A549 (cell line): ENCODE data around the gene PLEKHD1. TPM values are rescaled to one million over a fixed set of nuclear protein-coding genes. Genes with fewer than 3 reads are reported as not detected.
A peak's percentile ranks its signal among the peaks of the same experiment; 100 is the strongest.

Experiments used
- ATAC-seq, 2 experiments: fragments of 200-7000 bp in 1 of 2; fragments of >200 bp in 1 of 2; cut with Nextera tagmentation in 1 of 2; cut with Tn5 transposase in 1 of 2; 3 replicates each; pipeline versions ENCODE4 v1.8.0 to v1.9.1; 2018 to 2020; ENCODE audit warnings: mild to moderate bottlenecking in 1 of 2, moderate library complexity in 1 of 2
- CTCF ChIA-PET: fragments of 300-600 bp; sonication (Branson Sonifier 250); formaldehyde crosslinking; extraction: SDS; loops from one replicate; lab custom pipeline; 2021; ENCODE audit warnings: antibody characterized with exemption, inconsistent platforms; lab: Yijun Ruan, JAX
- POLR2A ChIA-PET: fragments of 350-600 bp; formaldehyde crosslinking; extraction: SDS; loops from one replicate; lab custom pipeline; 2021; ENCODE audit warnings: antibody characterized with exemption, inconsistent platforms; lab: Yijun Ruan, JAX
- DNase-seq, 2 experiments: peaks; one replicate each; pipeline versions ENCODE4 v3.0.0 to v3.0.0-alpha.2; 2011 to 2016; ENCODE audit warnings: low read depth in 1 of 2, low spot score in 1 of 2
- FAIRE-seq: peaks from 2 replicates; lab custom pipeline; 2011; peaks lifted over from hg19 to GRCh38; lab: Jason Lieb, UNC
- H3K27ac ChIP-seq, 2 experiments: fragments of >200 bp; sonication (Bioruptor Twin); formaldehyde crosslinking; 3 replicates each; pipeline ENCODE4 v1.5.1; 2016 to 2017
- H3K4me1 ChIP-seq: fragments of >200 bp; sonication (Bioruptor Twin); formaldehyde crosslinking; 3 replicates; pipeline ENCODE4 v1.6.1; 2016
- H3K4me2 ChIP-seq: fragments of >200 bp; sonication (Bioruptor Twin); formaldehyde crosslinking; 3 replicates; pipeline ENCODE4 v1.6.1; 2016
- H3K4me3 ChIP-seq: fragments of >200 bp; sonication (Bioruptor Twin); formaldehyde crosslinking; 3 replicates; pipeline ENCODE4 v1.5.1; 2016
- H3K9me3 ChIP-seq: fragments of >200 bp; sonication (Bioruptor Twin); formaldehyde crosslinking; 3 replicates; pipeline ENCODE4 v1.6.1; 2016
- CBX2 ChIP-seq: fragments of 200-600 bp; sonication (generic); IDR thresholded peaks from 2 replicates; pipeline ENCODE4 v1.6.1; 2016; ENCODE audit warnings: low read depth, mild to moderate bottlenecking, borderline replicate concordance
- CBX8 ChIP-seq: fragments of 200-600 bp; sonication (generic); IDR thresholded peaks from 2 replicates; pipeline ENCODE4 v1.6.1; 2016
- CHD2 ChIP-seq: fragments of 150-350 bp; IDR thresholded peaks from 2 replicates; pipeline ENCODE4 v1.6.1; 2014; ENCODE audit warnings: low read length; ENCODE audit not compliant: partially characterized antibody
- CHD4 ChIP-seq: fragments of 200-600 bp; sonication (generic); IDR thresholded peaks from 2 replicates; pipeline ENCODE4 v1.6.1; 2016; ENCODE audit warnings: antibody characterized with exemption, mild to moderate bottlenecking, borderline replicate concordance
- EP300 ChIP-seq, 2 experiments: fragments of >200 bp; sonication (Bioruptor Twin); formaldehyde crosslinking; IDR thresholded peaks; 2 replicates in 1 of 2; 3 replicates in 1 of 2; pipeline ENCODE4 v1.6.1; 2016 to 2017
- ESRRA ChIP-seq: fragments of 150-350 bp; IDR thresholded peaks from 2 replicates; pipeline ENCODE4 v1.6.1; 2014; ENCODE audit warnings: mild to moderate bottlenecking, low read length, borderline replicate concordance
- GATA3 ChIP-seq: IDR thresholded peaks from 2 replicates; pipeline ENCODE4 v1.6.1; 2012; ENCODE audit warnings: borderline replicate concordance
- HDAC2 ChIP-seq: fragments of 200-600 bp; sonication (generic); IDR thresholded peaks from 2 replicates; pipeline ENCODE4 v1.6.1; 2016
- JUNB ChIP-seq: fragments of >200 bp; sonication (Bioruptor Twin); formaldehyde crosslinking; IDR thresholded peaks from 2 replicates; pipeline ENCODE4 v1.6.1; 2016
- KDM5A ChIP-seq: fragments of 200-600 bp; sonication (generic); IDR thresholded peaks from 2 replicates; pipeline ENCODE4 v1.6.1; 2016; ENCODE audit warnings: antibody characterized with exemption, mild to moderate bottlenecking
- NFE2L2 ChIP-seq: fragments of 150-350 bp; conservative IDR thresholded peaks from 2 replicates; pipeline ENCODE4 v1.6.1; 2014; ENCODE audit warnings: low read length
- NPAS2 ChIP-seq: fragments of 250-450 bp; sonication (Bioruptor Pico); IDR thresholded peaks from 2 replicates; pipeline ENCODE4 v1.8.0; 2022; ENCODE audit warnings: mild to moderate bottlenecking, moderate library complexity, borderline replicate concordance
- NR3C1 ChIP-seq: fragments of >200 bp; sonication (Bioruptor Twin); formaldehyde crosslinking; IDR thresholded peaks from 3 replicates; pipeline ENCODE4 v1.6.1; 2017
- PHF8 ChIP-seq: fragments of 200-600 bp; sonication (generic); IDR thresholded peaks from 2 replicates; pipeline ENCODE4 v1.6.1; 2016; ENCODE audit warnings: low read depth, mild to moderate bottlenecking, antibody characterized with exemption, moderate library complexity, borderline replicate concordance
- POLR2A ChIP-seq: IDR thresholded peaks from 2 replicates; pipeline ENCODE4 v1.6.1; 2012; ENCODE audit warnings: mild to moderate bottlenecking, low read length
- POLR2AphosphoS2 ChIP-seq: conservative IDR thresholded peaks from 2 replicates; pipeline ENCODE4 v1.6.1; 2012; ENCODE audit warnings: low read length, improper control_type of control experiment, inconsistent platforms
- RNF2 ChIP-seq: fragments of 200-600 bp; sonication (generic); IDR thresholded peaks from 2 replicates; pipeline ENCODE4 v1.6.1; 2016; ENCODE audit warnings: low read depth, mild to moderate bottlenecking, antibody characterized with exemption, moderate library complexity, borderline replicate concordance
- SREBF2 ChIP-seq: fragments of 450-650 bp; IDR thresholded peaks from 2 replicates; pipeline ENCODE4 v1.6.1; 2014; ENCODE audit warnings: mild to moderate bottlenecking, moderate library complexity
- TFCP2L1 ChIP-seq: fragments of 250-450 bp; sonication (Bioruptor Pico); IDR thresholded peaks from 2 replicates; pipeline ENCODE4 v1.5.0; 2021; ENCODE audit warnings: mild to moderate bottlenecking
- TP53 ChIP-seq: fragments of 250-450 bp; sonication (Bioruptor Pico); IDR thresholded peaks from 2 replicates; pipeline ENCODE4 v1.5.0; 2021; ENCODE audit warnings: mild to moderate bottlenecking, moderate library complexity
- ZNF302 ChIP-seq: fragments of 250-450 bp; sonication (Bioruptor Pico); IDR thresholded peaks from 2 replicates; pipeline ENCODE4 v1.9.0; 2021; ENCODE audit warnings: inconsistent platforms, mild to moderate bottlenecking, moderate library complexity
- WGBS: methylation state at CpG from one replicate; pipeline ENCODE4 v1.1.6; 2017; ENCODE audit errors: missing lambda C conversion rate; 5-methylcytosine and 5-hydroxymethylcytosine counted together
- polyA plus RNA-seq, 4 experiments: library from polyadenylated mRNA; depleted of rRNA in 3 of 4; stranded (reverse); fragments of >200 nt; fragmentation: RNase III in 1 of 4; extraction: RNeasy Plus Mini Kit Qiagen cat#74134 plus additional on column Dnase treatment in 1 of 4; gene quantifications; 2 replicates in 3 of 4; 3 replicates in 1 of 4; pipeline ENCODE4 v1.2.3, GENCODE V29; 2011 to 2017
- TF ChIP-seq, protein P1 (sequence below): fragments of >200 bp; sonication (Bioruptor Twin); formaldehyde crosslinking; IDR thresholded peaks from 3 replicates; pipeline ENCODE4 v1.6.1; 2016
- TF ChIP-seq, protein P2 (sequence below): fragments of 150-350 bp; IDR thresholded peaks from 2 replicates; pipeline ENCODE4 v1.6.1; 2014; ENCODE audit warnings: low read depth, mild to moderate bottlenecking, low read length

The PLEKHD1 gene
- polyA plus RNA-seq, 2 of the 4 experiments (the other 2 are of a cell fraction): 0.01 to 0.04 TPM

DNA sequence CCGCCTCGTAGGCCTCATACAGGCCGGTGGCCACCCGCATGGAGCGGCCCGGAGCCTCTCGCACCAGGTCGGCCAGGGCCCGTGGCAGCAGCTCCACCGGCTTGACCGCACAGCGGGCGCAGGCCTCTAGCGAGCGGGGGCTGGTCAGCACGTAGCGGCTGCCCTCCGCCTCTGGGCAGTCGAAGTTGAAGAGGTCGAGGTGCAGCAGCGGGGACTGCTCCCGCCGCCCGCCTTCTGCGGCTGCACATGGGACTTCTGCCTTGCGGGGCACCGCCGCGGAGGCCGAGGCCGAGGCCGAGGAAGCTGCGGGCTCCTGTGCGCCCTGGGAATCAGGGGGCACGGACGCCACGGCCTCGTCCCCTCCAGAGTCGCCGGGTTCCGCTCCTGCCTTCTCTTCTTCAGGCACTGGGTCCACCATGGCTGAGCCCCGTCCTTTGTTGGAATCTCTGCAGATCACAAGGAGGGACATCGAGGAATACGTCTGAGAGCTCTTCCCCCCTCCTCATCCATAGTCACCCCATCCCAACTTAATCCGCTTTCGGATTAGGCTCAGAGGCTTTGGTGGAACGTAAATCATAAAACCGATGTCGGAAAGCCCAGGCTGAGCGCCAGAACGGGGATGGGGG is 88.8 kb downstream of the PLEKHD1 start:
- TF ChIP-seq CBX2 (no peak), TP53 (CRISPR knock-in tag) (no peak), HDAC2 (no peak), CHD4 (no peak), PHF8 (no peak), GATA3 (no peak), CBX8 (no peak), ZNF302 (CRISPR knock-in tag) (no peak), TFCP2L1 (no peak), SREBF2 (no peak), RNF2 (no peak), POLR2A (no peak), POLR2AphosphoS2 (no peak), ESRRA (no peak), NPAS2 (no peak)
- Histone ChIP-seq H3K4me3 (peak overlapping the region; percentile 45; the same call in 2 of the 3 replicates), H3K4me2 (peak overlapping the region; percentile 81), H3K9me3 (no peaks in the 10 kb centered on the region), H3K27ac (no peak overlapping the region), H3K4me1 (peaks cover 25% of the 10 kb centered on the region; the same call in 2 of the 3 replicates)
- WGBS: 69% methylated on average over 23 of the region's 51 CpGs
- ChIA-PET CTCF (interaction anchor here (0.7 to 8.4 kb wide), 19 partner anchors 10 to 710 kb away, joined by 3 to 169 read pairs (median 6); no protein-coding TSS in a partner anchor), POLR2A (no interaction called here)
- DNase-seq: peak in 1 of 2 experiments; percentile 17
- peak in 1 of 2 experiments; percentile 11; a peak in 2 of 6 replicates for ATAC-seq
- no peak for FAIRE-seq

DNA sequence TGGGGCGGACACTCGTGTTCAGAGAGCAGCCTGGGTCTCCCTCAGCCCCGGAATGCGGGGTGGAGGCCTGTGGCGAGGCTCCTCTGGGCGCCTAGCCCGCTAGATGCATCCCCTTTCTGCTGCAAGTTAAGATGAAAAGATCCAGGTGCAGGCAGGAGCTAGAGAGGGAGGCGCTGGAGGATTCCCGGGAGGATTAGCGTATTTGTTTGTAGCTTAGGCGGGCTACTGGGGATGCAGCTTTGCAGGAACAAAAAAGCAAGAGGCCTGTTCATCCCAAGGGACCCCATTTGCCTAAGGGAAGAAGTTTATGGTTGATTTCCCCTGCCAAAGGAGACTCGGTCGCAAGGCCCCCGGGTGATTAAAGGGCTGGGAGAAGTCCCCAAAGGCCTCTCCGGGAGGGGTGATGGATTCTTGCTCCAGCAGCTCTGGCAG is 89.3 kb downstream of the PLEKHD1 start:
- FAIRE-seq: no peak
- TF ChIP-seq EP300 (IDR thresholded peaks at IDR 0.05) (no peak), NPAS2 (no peak), NFE2L2 (no peak), JUNB (no peak), CHD2 (no peak), NR3C1 (no peak), KDM5A (no peak)
- TF ChIP-seq, protein P1, sequence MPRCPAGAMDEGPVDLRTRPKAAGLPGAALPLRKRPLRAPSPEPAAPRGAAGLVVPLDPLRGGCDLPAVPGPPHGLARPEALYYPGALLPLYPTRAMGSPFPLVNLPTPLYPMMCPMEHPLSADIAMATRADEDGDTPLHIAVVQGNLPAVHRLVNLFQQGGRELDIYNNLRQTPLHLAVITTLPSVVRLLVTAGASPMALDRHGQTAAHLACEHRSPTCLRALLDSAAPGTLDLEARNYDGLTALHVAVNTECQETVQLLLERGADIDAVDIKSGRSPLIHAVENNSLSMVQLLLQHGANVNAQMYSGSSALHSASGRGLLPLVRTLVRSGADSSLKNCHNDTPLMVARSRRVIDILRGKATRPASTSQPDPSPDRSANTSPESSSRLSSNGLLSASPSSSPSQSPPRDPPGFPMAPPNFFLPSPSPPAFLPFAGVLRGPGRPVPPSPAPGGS: no peak
- TF ChIP-seq, protein P2, sequence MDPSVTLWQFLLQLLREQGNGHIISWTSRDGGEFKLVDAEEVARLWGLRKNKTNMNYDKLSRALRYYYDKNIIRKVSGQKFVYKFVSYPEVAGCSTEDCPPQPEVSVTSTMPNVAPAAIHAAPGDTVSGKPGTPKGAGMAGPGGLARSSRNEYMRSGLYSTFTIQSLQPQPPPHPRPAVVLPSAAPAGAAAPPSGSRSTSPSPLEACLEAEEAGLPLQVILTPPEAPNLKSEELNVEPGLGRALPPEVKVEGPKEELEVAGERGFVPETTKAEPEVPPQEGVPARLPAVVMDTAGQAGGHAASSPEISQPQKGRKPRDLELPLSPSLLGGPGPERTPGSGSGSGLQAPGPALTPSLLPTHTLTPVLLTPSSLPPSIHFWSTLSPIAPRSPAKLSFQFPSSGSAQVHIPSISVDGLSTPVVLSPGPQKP: no peak
- Histone ChIP-seq H3K4me2 (peak overlapping the region; percentile 81), H3K4me3 (peak overlapping the region; percentile 30; the same call in 2 of the 3 replicates), H3K9me3 (no peaks in the 10 kb centered on the region), H3K4me1 (peaks cover 25% of the 10 kb centered on the region; the same call in 2 of the 3 replicates), H3K27ac (no peak overlapping the region)
- DNase-seq: no peak
- ATAC-seq: peak in 1 of 2 experiments; percentile 16; a peak in 3 of 6 replicates
- 25% methylated on average over 15 of the region's 15 CpGs for WGBS
- CTCF ChIA-PET: interaction anchor here (0.7 to 8.4 kb wide), 22 partner anchors 11 to 332 kb away, joined by 3 to 169 read pairs (median 6); no protein-coding TSS in a partner anchor
- POLR2A ChIA-PET: no interaction called here
